Liver (tissue), 9 donors: Measurements from ENCODE around the gene ABCC3. TPM values are rescaled to one million over a fixed set of nuclear protein-coding genes. Genes with fewer than 3 reads are reported as not detected.

Source experiments
- DNase-seq: peaks from one replicate; pipeline ENCODE4 v3.0.0-alpha.2; 2017; ENCODE audit warnings: low spot score
- H3K27ac ChIP-seq, 2 donors: one replicate each; pipeline ENCODE4 v1.7.0; 2013; ENCODE audit warnings: inconsistent platforms in 2 of 2, low read length in 2 of 2, control low read depth in 1 of 2, low read depth in 1 of 2, mild to moderate bottlenecking in 1 of 2
- H3K27me3 ChIP-seq, 4 donors: one replicate each; pipeline versions ENCODE4 v1.6.1 to v1.7.0; 2013; ENCODE audit warnings: low read length in 3 of 4, inconsistent platforms in 1 of 4, mild to moderate bottlenecking in 1 of 4, moderate library complexity in 1 of 4; ENCODE audit not compliant: control insufficient read depth in 4 of 4, insufficient read depth in 4 of 4
- H3K36me3 ChIP-seq, 4 donors: one replicate each; pipeline versions ENCODE4 v1.6.1 to v1.7.0; 2013; ENCODE audit warnings: low read length in 3 of 4, mild to moderate bottlenecking in 3 of 4, low read depth in 1 of 4, moderate library complexity in 1 of 4; ENCODE audit not compliant: control insufficient read depth in 4 of 4, insufficient read depth in 3 of 4
- H3K4me1 ChIP-seq, 4 donors: one replicate each; pipeline versions ENCODE4 v1.6.1 to v1.7.0; 2013; ENCODE audit warnings: low read length in 3 of 4, mild to moderate bottlenecking in 3 of 4, moderate library complexity in 1 of 4; ENCODE audit not compliant: control insufficient read depth in 4 of 4, insufficient read depth in 4 of 4
- H3K4me3 ChIP-seq, 3 donors: one replicate each; pipeline versions ENCODE4 v1.6.1 to v1.7.0; 2013; ENCODE audit warnings: low read length in 3 of 3, control low read depth in 1 of 3, low read depth in 1 of 3, mild to moderate bottlenecking in 1 of 3
- H3K9ac ChIP-seq, 2 donors: one replicate each; pipeline ENCODE4 v1.7.0; 2013; ENCODE audit warnings: low read length in 2 of 2, mild to moderate bottlenecking in 2 of 2, moderate library complexity in 2 of 2, control low read depth in 1 of 2, low read depth in 1 of 2
- H3K9me3 ChIP-seq, 4 donors: one replicate each; pipeline versions ENCODE4 v1.6.1 to v1.7.0; 2013; ENCODE audit warnings: low read length in 3 of 4; ENCODE audit not compliant: control insufficient read depth in 4 of 4
- ATF3 ChIP-seq: IDR thresholded peaks from 2 replicates; pipeline ENCODE4 v1.6.1; 2016; ENCODE audit warnings: antibody characterized with exemption
- CTCF ChIP-seq: fragments of 150-350 bp; IDR thresholded peaks from 2 replicates; pipeline ENCODE4 v1.5.1; 2017; ENCODE audit warnings: improper control_type of control experiment, low read depth, low read length; ENCODE audit not compliant: missing input control
- EGR1 ChIP-seq, 2 donors: IDR thresholded peaks; 2 replicates each; pipeline ENCODE4 v1.6.1; 2016 to 2018; ENCODE audit warnings: antibody characterized with exemption in 2 of 2, low read depth in 2 of 2
- FOXA1 ChIP-seq: IDR thresholded peaks from 2 replicates; pipeline ENCODE4 v1.6.1; 2016; ENCODE audit warnings: antibody characterized with exemption
- FOXA2 ChIP-seq: IDR thresholded peaks from 2 replicates; pipeline ENCODE4 v1.6.1; 2016; ENCODE audit warnings: antibody characterized with exemption
- GABPA ChIP-seq, 2 donors: IDR thresholded peaks in 1 of 2; conservative IDR thresholded peaks in 1 of 2; 2 replicates each; pipeline ENCODE4 v1.6.1; 2016; ENCODE audit warnings: antibody characterized with exemption in 2 of 2, mild to moderate bottlenecking in 1 of 2, moderate library complexity in 1 of 2
- HNF4A ChIP-seq, 2 donors: conservative IDR thresholded peaks; 2 replicates each; pipeline ENCODE4 v1.6.1; 2016; ENCODE audit warnings: antibody characterized with exemption in 2 of 2, mild to moderate bottlenecking in 2 of 2
- HNF4G ChIP-seq: IDR thresholded peaks from 2 replicates; pipeline ENCODE4 v1.6.1; 2016; ENCODE audit warnings: antibody characterized with exemption
- JUND ChIP-seq, 2 donors: IDR thresholded peaks; 2 replicates each; pipeline ENCODE4 v1.6.1; 2016; ENCODE audit warnings: antibody characterized with exemption in 2 of 2
- MAX ChIP-seq: IDR thresholded peaks from 2 replicates; pipeline ENCODE4 v1.6.1; 2016; ENCODE audit warnings: antibody characterized with exemption
- NR2F2 ChIP-seq: IDR thresholded peaks from 2 replicates; pipeline ENCODE4 v1.6.1; 2016; ENCODE audit warnings: antibody characterized with exemption
- RAD21 ChIP-seq, 2 donors: IDR thresholded peaks; 2 replicates each; pipeline ENCODE4 v1.6.1; 2016; ENCODE audit warnings: antibody characterized with exemption in 2 of 2, mild to moderate bottlenecking in 2 of 2
- REST ChIP-seq: IDR thresholded peaks from 2 replicates; pipeline ENCODE4 v1.6.1; 2016; ENCODE audit warnings: antibody characterized with exemption, mild to moderate bottlenecking
- RXRA ChIP-seq, 2 donors: IDR thresholded peaks; 2 replicates each; pipeline ENCODE4 v1.6.1; 2017 to 2018; ENCODE audit warnings: antibody characterized with exemption in 2 of 2, mild to moderate bottlenecking in 1 of 2
- SP1 ChIP-seq: IDR thresholded peaks from 2 replicates; pipeline ENCODE4 v1.6.1; 2018; ENCODE audit warnings: antibody characterized with exemption, mild to moderate bottlenecking
- TAF1 ChIP-seq: conservative IDR thresholded peaks from 2 replicates; pipeline ENCODE4 v1.6.1; 2016; ENCODE audit warnings: antibody characterized with exemption, mild to moderate bottlenecking
- YY1 ChIP-seq: IDR thresholded peaks from 2 replicates; pipeline ENCODE4 v1.6.1; 2016; ENCODE audit warnings: antibody characterized with exemption, mild to moderate bottlenecking
- ZBTB33 ChIP-seq: IDR thresholded peaks from 2 replicates; pipeline ENCODE4 v1.6.1; 2016; ENCODE audit warnings: antibody characterized with exemption
- WGBS: extraction: QIAGEN DNeasy Blood & Tissue Kit; methylation state at CpG from one replicate; pipeline ENCODE4 v1.1.7; 2013; 5-methylcytosine and 5-hydroxymethylcytosine counted together
- polyA plus RNA-seq, 2 donors: library from polyadenylated mRNA; stranded (reverse) in 1 of 2; unstranded in 1 of 2; fragments of 200-250 nt in 1 of 2; fragments of >200 nt in 1 of 2; fragmentation: Nextera tagmentation in 1 of 2; extraction: Ambion mirVana in 1 of 2; gene quantifications; one replicate each; pipeline versions ENCODE4 v1.2.1 to v1.2.3, GENCODE V29; 2013 to 2015
- total RNA-seq, 2 donors: library from RNA; depleted of rRNA; stranded (reverse); fragments of >200 nt; gene quantifications; one replicate each; pipeline ENCODE4 v1.2.3, GENCODE V29; 2014
- donor health status: healthy.
- donor health status: healthy.
- donor health status: healthy.
- donor health status: healthy.
- donor health status: healthy.

Gene ABCC3
- total and polyA plus RNA-seq, 4 donors: 10.5 to 197 (median 80.5) TPM

- no peak for TF ChIP-seq CTCF
- no peak for TF ChIP-seq JUND (IDR thresholded peaks at IDR 0.05)
- TF ChIP-seq GABPA (IDR thresholded peaks at IDR 0.05 in 1 of 2, conservative IDR thresholded peaks at IDR 0.05 in 1 of 2): no peak
- no peak for TF ChIP-seq MAX
- no peak for TF ChIP-seq TAF1
- no peak for TF ChIP-seq FOXA1
- no peak for TF ChIP-seq RAD21 (IDR thresholded peaks at IDR 0.05)
- no peak for TF ChIP-seq HNF4G
- TF ChIP-seq ATF3: no peak
- no peak for TF ChIP-seq RXRA (IDR thresholded peaks at IDR 0.05)
- no peak for TF ChIP-seq SP1
- TF ChIP-seq REST: no peak
- TF ChIP-seq NR2F2: no peak
- no peak for TF ChIP-seq FOXA2
- no peak for TF ChIP-seq ZBTB33
- TF ChIP-seq HNF4A (conservative IDR thresholded peaks at IDR 0.05): no peak
- TF ChIP-seq YY1: no peak
- TF ChIP-seq EGR1 (IDR thresholded peaks at IDR 0.05; ENCODE audit: low read depth in 2 of 2): no peak
- H3K36me3 ChIP-seq: no peaks in the 10 kb centered on the region
- WGBS: 89% methylated on average over 21 of the region's 21 CpGs
- no peak for DNase-seq
- H3K4me1 ChIP-seq: no peaks in the 10 kb centered on the region
- H3K27ac ChIP-seq: no peak overlapping the region
- H3K4me3 ChIP-seq: no peak overlapping the region
- H3K27me3 ChIP-seq: no peaks in the 10 kb centered on the region
- no peaks in the 10 kb centered on the region for H3K9me3 ChIP-seq
- no peak overlapping the region for H3K9ac ChIP-seq
Measured at GRCh38 chr17:50594892-50595291, 39.8 kb upstream of the ABCC3 start.
